H9 (cell line): Measurements from ENCODE around the gene NAA15. TPM values are rescaled to one million over a fixed set of nuclear protein-coding genes. Genes with fewer than 3 reads are reported as not detected.

ENCODE experiments used
- DNase-seq: peaks from one replicate; pipeline ENCODE4 v3.0.0-alpha.2; 2017
- H2AFZ ChIP-seq: one replicate; pipeline ENCODE4 v1.6.1; 2013; ENCODE audit warnings: mild to moderate bottlenecking, low read length, control low read depth, moderate library complexity
- H2AK5ac ChIP-seq: 2 replicates; pipeline ENCODE4 v1.6.1; 2013; ENCODE audit warnings: low read length, control low read depth, mixed read lengths; ENCODE audit not compliant: insufficient read length
- H2BK120ac ChIP-seq: one replicate; pipeline ENCODE4 v1.6.1; 2013; ENCODE audit warnings: low read depth, mild to moderate bottlenecking, low read length, control low read depth, inconsistent platforms; ENCODE audit not compliant: poor library complexity, severe bottlenecking
- H2BK12ac ChIP-seq: 2 replicates; pipeline ENCODE4 v1.6.1; 2013; ENCODE audit warnings: low read length, control low read depth, mixed read lengths, low read depth; ENCODE audit not compliant: insufficient read length
- H2BK15ac ChIP-seq: 2 replicates; pipeline ENCODE4 v1.6.1; 2013; ENCODE audit warnings: low read depth, low read length, control low read depth
- H2BK20ac ChIP-seq: one replicate; pipeline ENCODE4 v1.6.1; 2013; ENCODE audit warnings: low read depth, mild to moderate bottlenecking, low read length, control low read depth, inconsistent platforms; ENCODE audit not compliant: poor library complexity, severe bottlenecking
- H2BK5ac ChIP-seq: 2 replicates; pipeline ENCODE4 v1.6.1; 2013; ENCODE audit warnings: low read length, control low read depth, mixed read lengths; ENCODE audit not compliant: insufficient read length
- H3K14ac ChIP-seq: 2 replicates; pipeline ENCODE4 v1.6.1; 2013; ENCODE audit warnings: low read length, control low read depth; ENCODE audit not compliant: insufficient read depth
- H3K18ac ChIP-seq: 2 replicates; pipeline ENCODE4 v1.6.1; 2013; ENCODE audit warnings: low read depth, mild to moderate bottlenecking, mixed read lengths, low read length, control low read depth; ENCODE audit not compliant: insufficient read length
- H3K23ac ChIP-seq: 2 replicates; pipeline ENCODE4 v1.6.1; 2013; ENCODE audit warnings: low read length, control low read depth, mixed read lengths, low read depth; ENCODE audit not compliant: insufficient read length
- H3K23me2 ChIP-seq: 2 replicates; pipeline ENCODE4 v1.6.1; 2013; ENCODE audit warnings: low read depth, mild to moderate bottlenecking, mixed read lengths, low read length, control low read depth; ENCODE audit not compliant: insufficient read length, poor library complexity, severe bottlenecking
- H3K27ac ChIP-seq: 2 replicates; pipeline ENCODE4 v1.5.1; 2013; ENCODE audit warnings: low read length, control low read depth, mixed read lengths, low read depth; ENCODE audit not compliant: insufficient read length
- H3K27me3 ChIP-seq: 2 replicates; pipeline ENCODE4 v1.6.1; 2013; ENCODE audit warnings: low read length, control low read depth, inconsistent platforms; ENCODE audit not compliant: insufficient read depth
- H3K4ac ChIP-seq: 2 replicates; pipeline ENCODE4 v1.6.1; 2013; ENCODE audit warnings: low read depth, mild to moderate bottlenecking, control low read depth, inconsistent platforms, low read length, moderate library complexity
- H3K4me1 ChIP-seq: 2 replicates; pipeline ENCODE4 v1.6.1; 2013; ENCODE audit warnings: low read length, control low read depth, inconsistent platforms; ENCODE audit not compliant: insufficient read depth
- H3K4me2 ChIP-seq: 2 replicates; pipeline ENCODE4 v1.6.1; 2013; ENCODE audit warnings: low read length, control low read depth, mixed read lengths; ENCODE audit not compliant: insufficient read length, insufficient read depth
- H3K56ac ChIP-seq: 2 replicates; pipeline ENCODE4 v1.6.1; 2013; ENCODE audit warnings: low read depth, mild to moderate bottlenecking, mixed read lengths, low read length, control low read depth; ENCODE audit not compliant: insufficient read length
- H3K79me1 ChIP-seq: 2 replicates; pipeline ENCODE4 v1.6.1; 2013; ENCODE audit warnings: low read depth, mild to moderate bottlenecking, moderate library complexity, low read length, control low read depth, inconsistent platforms; ENCODE audit not compliant: insufficient read depth, poor library complexity, severe bottlenecking
- H3K79me2 ChIP-seq: 2 replicates; pipeline ENCODE4 v1.6.1; 2013; ENCODE audit warnings: low read length, control low read depth, inconsistent platforms; ENCODE audit not compliant: insufficient read depth
- H3K9ac ChIP-seq: 2 replicates; pipeline ENCODE4 v1.6.1; 2013; ENCODE audit warnings: low read length, control low read depth, mixed read lengths; ENCODE audit not compliant: insufficient read length; ENCODE audit errors: extremely low read depth
- H3K9me3 ChIP-seq: one replicate; pipeline ENCODE4 v1.6.1; 2013; ENCODE audit warnings: low read depth, low read length, inconsistent platforms; ENCODE audit not compliant: control insufficient read depth
- H3T11ph ChIP-seq: one replicate; pipeline ENCODE4 v1.6.1; 2013; ENCODE audit warnings: mild to moderate bottlenecking, low read length, control low read depth, inconsistent platforms
- H4K20me1 ChIP-seq: one replicate; pipeline ENCODE4 v1.6.1; 2013; ENCODE audit not compliant: control insufficient read depth, insufficient read length, insufficient read depth
- H4K5ac ChIP-seq: 2 replicates; pipeline ENCODE4 v1.6.1; 2013; ENCODE audit warnings: low read depth, mild to moderate bottlenecking, mixed read lengths, low read length, control low read depth; ENCODE audit not compliant: insufficient read length
- H4K8ac ChIP-seq: replicated peaks from 2 replicates; pipeline ENCODE4 v1.6.1; 2013; ENCODE audit warnings: low read length, control low read depth, mixed read lengths, low read depth; ENCODE audit not compliant: insufficient read length
- H4K91ac ChIP-seq: 2 replicates; pipeline ENCODE4 v1.6.1; 2013; ENCODE audit warnings: low read depth, mild to moderate bottlenecking, moderate library complexity, mixed read lengths, low read length, control low read depth; ENCODE audit not compliant: insufficient read length
- H3K27ac Mint-ChIP-seq, 3 experiments: 2 replicates in 2 of 3; 3 replicates in 1 of 3; pipeline ENCODE4 v1.8.0; 2020 to 2021; ENCODE audit warnings: mixed read lengths in 3 of 3, mild to moderate bottlenecking in 1 of 3, moderate library complexity in 1 of 3
- H3K27me3 Mint-ChIP-seq: 2 replicates; pipeline ENCODE4 v1.8.0; 2021; ENCODE audit warnings: low read depth, mild to moderate bottlenecking, moderate library complexity, mixed read lengths
- H3K36me3 Mint-ChIP-seq, 3 experiments: 2 replicates in 2 of 3; 3 replicates in 1 of 3; pipeline ENCODE4 v1.8.0; 2020 to 2021; ENCODE audit warnings: low read depth in 3 of 3, mixed read lengths in 3 of 3; ENCODE audit not compliant: insufficient read depth in 1 of 3
- H3K4me1 Mint-ChIP-seq, 2 experiments: 2 replicates each; pipeline ENCODE4 v1.8.0; 2020; ENCODE audit warnings: mixed read lengths in 2 of 2
- H3K4me3 Mint-ChIP-seq, 2 experiments: 2 replicates in 1 of 2; 3 replicates in 1 of 2; pipeline ENCODE4 v1.8.0; 2020 to 2021; ENCODE audit warnings: mild to moderate bottlenecking in 2 of 2, mixed read lengths in 2 of 2, moderate library complexity in 1 of 2
- H3K9me3 Mint-ChIP-seq, 2 experiments: 2 replicates in 1 of 2; 3 replicates in 1 of 2; pipeline ENCODE4 v1.8.0; 2020; ENCODE audit warnings: mild to moderate bottlenecking in 2 of 2, mixed read lengths in 2 of 2, moderate library complexity in 1 of 2
- CTCF ChIP-seq: fragments of 200-600 bp; sonication (generic); conservative IDR thresholded peaks from 3 replicates; pipeline ENCODE4 v1.8.0; 2021; ENCODE audit warnings: antibody characterized with exemption, mild to moderate bottlenecking
- WGBS: extraction: QIAGEN DNeasy Blood & Tissue Kit; methylation state at CpG from one replicate; pipeline ENCODE4 v1.1.7; 2013; ENCODE audit warnings: missing lambda C conversion rate, low lambda C conversion rate, mixed read lengths; ENCODE audit not compliant: insufficient read length; ENCODE audit errors: extremely low coverage; 5-methylcytosine and 5-hydroxymethylcytosine counted together
- total RNA-seq: library from RNA; stranded (reverse); gene quantifications from 2 replicates; pipeline ENCODE4 v1.2.1, GENCODE V29; 2021

NAA15 gene
- total RNA-seq, 1 experiment from 2014 or later: 115 TPM

- Histone ChIP-seq H3K14ac (no peak overlapping the region), H3K27ac (no peak overlapping the region), H4K91ac (no peak overlapping the region), H3K4me1 (no peaks in the 10 kb centered on the region), H3K9me3 (no peaks in the 10 kb centered on the region), H2BK15ac (no peak overlapping the region), H3K9ac (no peak overlapping the region), H2BK5ac (no peak overlapping the region), H3K27me3 (no peaks in the 10 kb centered on the region), H3K79me1 (no peaks in the 10 kb centered on the region), H4K5ac (no peak overlapping the region), H3K18ac (no peak overlapping the region), H2BK12ac (no peak overlapping the region), H3T11ph (no peak overlapping the region), H2BK20ac (no peak overlapping the region), H4K8ac (no peak overlapping the region), H3K4ac (no peak overlapping the region), H4K20me1 (no peaks in the 10 kb centered on the region), H2AK5ac (no peak overlapping the region), H3K23ac (no peak overlapping the region), H2AFZ (no peak overlapping the region), H2BK120ac (no peak overlapping the region), H3K79me2 (peaks cover 69% of the 10 kb centered on the region), H3K4me2 (no peak overlapping the region), H3K56ac (no peak overlapping the region), H3K23me2 (peaks cover 3% of the 10 kb centered on the region)
- Mint-ChIP-seq H3K27me3 (no peaks in the 10 kb centered on the region), H3K27ac (no peak overlapping the region; a peak in 1 of 7 replicates), H3K9me3 (peaks cover 15 to 17% of the 10 kb centered on the region in 2 experiments), H3K36me3 (peaks cover 37 to 49% (median 48%) of the 10 kb centered on the region in 3 experiments), H3K4me1 (peaks cover 27 to 33% of the 10 kb centered on the region in 2 experiments), H3K4me3 (peak overlapping the region in 1 of 2 experiments; percentile 40; a peak in 1 of 5 replicates)
- WGBS: no CpG with 5 or more reads among the region's 2 CpGs
- DNase-seq: no peak
- no peak for TF ChIP-seq CTCF
Measured at GRCh38 chr4:139304920-139305319, 3.6 kb downstream of the NAA15 start.
